Type B pancreatic cell (in vitro differentiated cells): ENCODE measurements around the gene SHROOM1. TPM values are rescaled to one million over a fixed set of nuclear protein-coding genes. Genes with fewer than 3 reads are reported as not detected.
"Not testable (repeated sequence)": the region's sequence is repeated elsewhere in the genome, so short reads cannot be mapped to it uniquely, and the experiment has no call there.

ENCODE experiments used
- DNase-seq: peaks from one replicate; pipeline ENCODE4 v3.0.0; 2021; ENCODE audit warnings: mixed read lengths; ENCODE audit not compliant: unreplicated experiment; ENCODE audit errors: extremely low spot score
- H3K27ac Mint-ChIP-seq: 2 replicates; pipeline ENCODE4 v1.8.0; 2021; ENCODE audit warnings: mild to moderate bottlenecking, mixed read lengths
- H3K27me3 Mint-ChIP-seq: 2 replicates; pipeline ENCODE4 v1.8.0; 2021; ENCODE audit warnings: mixed read lengths
- H3K36me3 Mint-ChIP-seq: 2 replicates; pipeline ENCODE4 v1.8.0; 2021; ENCODE audit warnings: mixed read lengths
- H3K4me1 Mint-ChIP-seq: one replicate; pipeline ENCODE4 v1.8.0; 2021; ENCODE audit warnings: mixed read lengths; ENCODE audit not compliant: unreplicated experiment
- H3K4me3 Mint-ChIP-seq: 2 replicates; pipeline ENCODE4 v1.8.0; 2021; ENCODE audit warnings: mild to moderate bottlenecking, mixed read lengths
- H3K9me3 Mint-ChIP-seq: 2 replicates; pipeline ENCODE4 v1.8.0; 2021; ENCODE audit warnings: mixed read lengths
- total RNA-seq: library from RNA; stranded (reverse); gene quantifications from 2 replicates; pipeline ENCODE4 v1.2.1, GENCODE V29; 2021; ENCODE audit warnings: low replicate concordance
- TF ChIP-seq, protein P1 (sequence below): fragments of 200-600 bp; sonication (generic); conservative IDR thresholded peaks from 2 replicates; pipeline ENCODE4 v1.5.0; 2021; ENCODE audit warnings: antibody characterized with exemption, mild to moderate bottlenecking

The SHROOM1 gene
- total RNA-seq, 1 donor from 2014 or later, result 7.2 TPM

DNA sequence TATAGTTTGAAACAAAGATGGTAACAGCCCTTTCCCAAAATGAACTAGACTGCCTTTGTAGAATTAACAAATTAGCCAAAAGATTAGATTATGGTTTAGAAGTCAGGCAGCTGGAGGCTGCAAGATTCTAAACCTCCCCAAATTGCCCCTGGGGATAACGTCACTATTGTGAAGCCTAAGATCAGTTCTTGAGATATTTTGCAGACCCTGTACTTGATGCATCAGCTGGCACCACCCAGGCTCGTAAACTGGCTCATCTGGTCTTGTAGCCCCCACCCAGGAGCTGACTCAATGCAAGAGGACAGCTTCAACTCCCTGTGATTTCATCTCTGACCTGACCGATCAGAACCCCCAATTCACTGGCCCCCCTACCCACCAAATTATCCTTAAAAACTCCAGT is 21.6 kb downstream of the SHROOM1 start:
- Mint-ChIP-seq H3K27ac (no peak overlapping the region), H3K4me3 (peak overlapping the region; percentile 31), H3K27me3 (peaks cover 52% of the 10 kb centered on the region), H3K9me3 (no peaks in the 10 kb centered on the region), H3K36me3 (no peaks in the 10 kb centered on the region), H3K4me1 (peaks cover 14% of the 10 kb centered on the region)
- DNase-seq, result no peak
- TF ChIP-seq, protein P1, sequence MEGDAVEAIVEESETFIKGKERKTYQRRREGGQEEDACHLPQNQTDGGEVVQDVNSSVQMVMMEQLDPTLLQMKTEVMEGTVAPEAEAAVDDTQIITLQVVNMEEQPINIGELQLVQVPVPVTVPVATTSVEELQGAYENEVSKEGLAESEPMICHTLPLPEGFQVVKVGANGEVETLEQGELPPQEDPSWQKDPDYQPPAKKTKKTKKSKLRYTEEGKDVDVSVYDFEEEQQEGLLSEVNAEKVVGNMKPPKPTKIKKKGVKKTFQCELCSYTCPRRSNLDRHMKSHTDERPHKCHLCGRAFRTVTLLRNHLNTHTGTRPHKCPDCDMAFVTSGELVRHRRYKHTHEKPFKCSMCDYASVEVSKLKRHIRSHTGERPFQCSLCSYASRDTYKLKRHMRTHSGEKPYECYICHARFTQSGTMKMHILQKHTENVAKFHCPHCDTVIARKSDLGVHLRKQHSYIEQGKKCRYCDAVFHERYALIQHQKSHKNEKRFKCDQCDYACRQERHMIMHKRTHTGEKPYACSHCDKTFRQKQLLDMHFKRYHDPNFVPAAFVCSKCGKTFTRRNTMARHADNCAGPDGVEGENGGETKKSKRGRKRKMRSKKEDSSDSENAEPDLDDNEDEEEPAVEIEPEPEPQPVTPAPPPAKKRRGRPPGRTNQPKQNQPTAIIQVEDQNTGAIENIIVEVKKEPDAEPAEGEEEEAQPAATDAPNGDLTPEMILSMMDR, result no peak

DNA sequence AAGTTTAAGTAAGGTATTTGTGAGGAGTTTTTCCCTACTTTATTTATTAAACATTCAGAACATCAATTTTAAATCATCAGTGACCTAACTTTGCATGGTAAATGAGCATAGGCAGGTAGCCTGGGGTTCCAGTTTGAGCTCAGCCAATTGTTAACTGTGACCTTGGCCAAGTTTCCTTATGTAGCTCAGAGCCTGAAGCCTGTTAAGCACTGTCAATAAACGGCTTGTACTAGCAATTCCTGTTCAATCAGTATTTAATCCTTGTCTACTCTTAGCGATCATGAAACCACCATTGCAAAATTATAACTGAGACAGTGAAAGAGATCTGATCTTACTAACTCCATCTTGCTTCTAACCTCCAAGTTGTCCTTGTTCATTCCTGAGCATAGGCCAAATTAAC is 22.0 kb downstream of the SHROOM1 start:
- peak overlapping the region; percentile 31 for H3K4me3 Mint-ChIP-seq
- H3K4me1 Mint-ChIP-seq, result peaks cover 14% of the 10 kb centered on the region
- no peaks in the 10 kb centered on the region for H3K9me3 Mint-ChIP-seq
- TF ChIP-seq, protein P1, result no peak
- H3K27ac Mint-ChIP-seq, result no peak overlapping the region
- DNase-seq, result no peak
- H3K27me3 Mint-ChIP-seq, result peaks cover 54% of the 10 kb centered on the region
- no peaks in the 10 kb centered on the region for H3K36me3 Mint-ChIP-seq

DNA sequence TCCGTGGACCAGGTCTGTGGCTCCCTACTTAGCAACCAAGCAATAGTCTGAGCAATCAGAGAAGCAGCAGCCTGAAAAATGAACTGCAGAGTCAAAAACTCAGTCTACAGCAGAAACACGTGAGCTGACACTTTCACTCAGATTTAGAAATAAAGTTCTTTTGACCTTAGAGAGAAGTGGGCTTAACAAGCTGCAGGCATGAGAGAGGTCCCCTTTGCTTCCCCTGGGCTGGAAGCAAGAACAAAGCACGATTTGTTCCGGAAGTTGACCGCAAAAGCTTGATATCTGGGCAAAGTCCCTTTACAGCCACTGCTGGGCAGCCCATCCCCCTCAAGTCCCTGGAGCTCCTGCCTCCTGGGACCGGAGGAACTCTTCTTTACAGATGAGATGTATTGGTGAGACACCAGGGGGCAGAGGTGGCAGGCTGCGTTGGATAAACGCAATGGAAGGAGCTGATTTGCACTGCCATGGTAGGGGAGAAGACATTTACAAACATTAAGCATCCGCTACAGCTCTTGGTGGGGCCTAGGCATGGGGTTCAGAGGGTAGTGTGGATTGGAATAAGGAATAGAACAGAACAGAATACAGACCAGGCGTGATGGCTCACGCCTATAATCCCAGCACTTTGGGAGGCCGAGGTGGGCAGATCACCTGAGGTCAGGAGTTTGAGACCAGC is 23.1 kb downstream of the SHROOM1 start:
- peaks cover 48% of the 10 kb centered on the region for H3K27me3 Mint-ChIP-seq

DNA sequence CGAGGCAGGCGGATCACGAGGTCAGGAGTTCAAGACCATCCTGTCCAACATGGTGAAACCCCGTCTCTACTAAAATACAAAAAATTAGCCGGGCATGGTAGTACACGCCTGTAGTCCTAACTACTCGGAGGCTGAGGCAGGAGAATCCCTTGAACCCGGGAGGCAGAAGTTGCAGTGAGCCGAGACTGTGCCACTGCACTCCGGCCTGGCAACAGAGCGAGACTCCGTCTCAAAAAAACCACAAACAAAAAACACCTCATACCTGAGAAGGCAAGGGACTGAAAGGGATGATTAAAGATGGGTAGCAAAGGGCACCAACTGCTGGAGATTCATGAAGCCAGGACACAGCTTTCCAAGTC is 23.7 kb downstream of the SHROOM1 start:
- not testable (repeated sequence) for H3K36me3 Mint-ChIP-seq, H3K9me3 Mint-ChIP-seq, DNase-seq, H3K27ac Mint-ChIP-seq, H3K4me3 Mint-ChIP-seq
- Mint-ChIP-seq H3K27me3 (peaks cover 43% of the 10 kb centered on the region), H3K4me1 (peaks cover 14% of the 10 kb centered on the region)

More for the DNA sequence above, 23.1 kb downstream of the SHROOM1 start:
- TF ChIP-seq, protein P1, result peak; percentile 66
- Mint-ChIP-seq H3K4me1 (peaks cover 14% of the 10 kb centered on the region), H3K36me3 (no peaks in the 10 kb centered on the region), H3K27ac (peak overlapping the region; percentile 76), H3K4me3 (peak overlapping the region; percentile 30), H3K9me3 (no peaks in the 10 kb centered on the region)
- DNase-seq, result no peak

DNA sequence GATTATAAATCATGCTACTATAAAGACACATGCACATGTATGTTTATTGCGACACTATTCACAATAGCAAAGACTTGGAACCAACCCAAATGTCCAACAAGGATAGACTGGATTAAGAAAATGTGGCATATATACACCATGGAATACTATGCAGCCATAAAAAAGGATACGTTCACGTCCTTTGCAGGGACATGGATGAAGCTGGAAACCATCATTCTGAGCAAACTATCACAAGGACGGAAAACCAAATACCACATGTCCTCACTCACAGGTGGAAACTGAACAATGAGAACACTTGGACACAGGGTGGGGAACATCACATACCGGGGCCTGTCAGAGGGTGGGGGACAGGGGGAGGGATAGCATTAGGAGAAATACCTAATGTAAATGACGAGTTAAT is 24.6 kb downstream of the SHROOM1 start:
- Mint-ChIP-seq H3K27me3 (peaks cover 34% of the 10 kb centered on the region), H3K4me1 (peaks cover 14% of the 10 kb centered on the region)
- not testable (repeated sequence) for H3K4me3 Mint-ChIP-seq, H3K9me3 Mint-ChIP-seq, H3K27ac Mint-ChIP-seq, DNase-seq, H3K36me3 Mint-ChIP-seq

DNA sequence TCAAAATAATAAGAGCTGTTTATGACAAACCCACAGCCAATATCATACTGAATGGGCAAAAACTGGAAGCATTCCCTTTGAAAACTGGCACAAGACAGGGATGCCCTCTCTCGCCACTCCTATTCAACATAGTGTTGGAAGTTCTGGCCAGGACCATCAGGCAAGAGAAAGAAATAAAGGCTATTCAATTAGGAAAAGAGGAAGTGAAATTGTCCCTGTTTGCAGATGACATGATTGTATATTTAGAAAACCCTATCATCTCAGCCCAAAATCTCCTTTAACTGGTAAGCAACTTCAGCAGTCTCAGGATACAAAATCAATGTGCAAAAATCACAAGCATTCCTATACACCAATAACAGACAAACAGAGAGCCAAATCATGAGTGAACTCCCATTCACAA is 26.2 kb downstream of the SHROOM1 start:
- Mint-ChIP-seq H3K4me1 (peaks cover 17% of the 10 kb centered on the region), H3K27me3 (peaks cover 20% of the 10 kb centered on the region)
- H3K36me3 Mint-ChIP-seq, DNase-seq, H3K4me3 Mint-ChIP-seq, H3K9me3 Mint-ChIP-seq, H3K27ac Mint-ChIP-seq: not testable (repeated sequence)

DNA sequence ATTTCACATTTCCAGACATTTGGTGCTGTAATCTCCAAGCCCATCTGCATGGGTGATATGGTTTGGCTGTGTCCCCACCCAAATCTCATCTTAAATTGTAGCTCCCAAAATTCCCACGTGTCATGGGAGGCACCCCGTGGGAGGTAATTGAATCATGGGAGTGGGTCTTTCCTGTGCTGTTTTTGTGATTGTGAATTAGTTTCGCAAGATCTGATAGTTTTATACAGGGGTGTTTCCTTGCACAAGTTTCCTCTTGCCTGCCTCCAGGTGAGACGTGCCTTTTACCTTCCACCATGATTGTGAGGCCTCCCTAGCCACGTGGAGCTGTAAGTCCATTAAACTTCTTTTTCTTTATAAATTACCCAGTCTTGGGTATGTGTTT is 27.8 kb downstream of the SHROOM1 start:
- H3K36me3 Mint-ChIP-seq, DNase-seq, H3K4me1 Mint-ChIP-seq, H3K4me3 Mint-ChIP-seq, H3K9me3 Mint-ChIP-seq, H3K27ac Mint-ChIP-seq: not testable (repeated sequence)
- H3K27me3 Mint-ChIP-seq, result peaks cover 12% of the 10 kb centered on the region
